CD4-positive, alpha-beta T cell treated with Interleukin-17A for 1 hour (primary cell): Measurements from ENCODE around the gene PLB1.

Experiments used
- DNase-seq: peaks from one replicate; pipeline ENCODE4 v3.0.0-alpha.2; 2020

PLB1 gene

GRCh38 chr2:28566521-28567041 is 70.7 kb downstream of the PLB1 start:
- DNase-seq = peak; percentile 92

DNA sequence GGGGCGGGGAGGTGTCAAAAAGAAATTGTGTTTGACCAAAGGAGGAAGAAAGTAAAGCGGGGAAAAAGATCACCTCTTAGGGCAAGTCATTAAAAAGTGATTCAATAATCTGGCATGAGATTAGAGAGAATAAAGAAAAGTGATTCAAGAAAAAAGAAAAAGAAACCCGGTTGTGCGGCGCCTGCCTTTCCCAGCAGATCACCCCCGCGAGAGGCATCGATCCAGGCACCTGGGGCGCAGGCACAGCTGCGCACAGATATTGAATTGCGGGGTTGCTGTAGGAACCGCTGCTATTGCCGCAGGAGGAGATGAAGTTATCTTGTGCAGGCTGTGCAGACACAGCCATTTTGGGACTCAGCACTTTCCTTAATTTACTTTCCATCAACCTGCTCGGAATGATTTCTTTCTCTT is 71.2 kb downstream of the PLB1 start:
- no peak for DNase-seq

GRCh38 chr2:28568036-28568435 is 72.2 kb downstream of the PLB1 start:
- DNase-seq = no peak

- no peak for DNase-seq
Observed at GRCh38 chr2:28568533-28568932, 72.7 kb downstream of the PLB1 start.

GRCh38 chr2:28570431-28570830 is 74.6 kb downstream of the PLB1 start:
- DNase-seq = no peak

- DNase-seq = no peak
Observed at GRCh38 chr2:28576714-28577113, 80.9 kb downstream of the PLB1 start.

- DNase-seq = no peak
Observed at GRCh38 chr2:28577791-28578680, 82.2 kb downstream of the PLB1 start.

DNA sequence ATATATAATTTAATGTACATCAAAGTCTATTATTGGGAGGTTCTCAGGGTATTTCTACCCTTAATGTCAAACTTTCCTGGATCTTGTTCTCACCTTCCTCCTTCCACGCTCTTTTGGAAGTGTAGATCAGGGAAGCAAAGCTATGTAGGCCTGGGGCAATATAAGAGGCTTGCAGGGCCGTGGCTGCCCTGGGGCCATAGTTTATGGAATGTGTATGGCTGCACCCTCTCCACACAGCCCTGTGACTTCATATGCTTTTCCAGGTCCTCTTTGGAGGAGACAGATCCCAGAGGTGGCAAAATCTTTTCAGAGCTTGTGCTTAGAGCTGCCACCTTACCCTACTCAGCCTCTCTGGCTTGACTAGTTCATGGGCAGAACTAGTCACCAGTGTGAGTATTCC is 82.9 kb downstream of the PLB1 start:
- DNase-seq = no peak

- DNase-seq = no peak
Observed at GRCh38 chr2:28579606-28580005, 83.7 kb downstream of the PLB1 start.

- no peak for DNase-seq
Observed at GRCh38 chr2:28580078-28580477, 84.2 kb downstream of the PLB1 start.

DNA sequence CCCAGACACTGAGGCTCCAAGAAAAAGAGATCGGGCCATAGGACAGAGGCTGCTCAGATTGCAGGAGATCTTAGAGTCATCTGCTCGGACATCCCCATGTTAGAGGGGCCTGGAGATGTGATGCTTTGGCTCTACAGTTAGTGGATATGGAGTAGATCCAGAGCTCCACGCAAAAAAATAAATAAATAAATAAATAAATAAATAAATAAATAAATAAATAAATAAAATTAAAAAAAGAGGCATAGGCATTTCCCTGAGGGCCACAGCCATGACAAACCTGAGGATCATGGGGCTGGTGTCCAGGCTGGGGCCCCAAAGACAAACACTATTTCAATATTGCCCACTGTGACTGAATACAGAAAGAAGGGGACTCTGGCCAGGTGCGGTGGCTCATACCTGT is 85.5 kb downstream of the PLB1 start:
- DNase-seq = no peak

DNA sequence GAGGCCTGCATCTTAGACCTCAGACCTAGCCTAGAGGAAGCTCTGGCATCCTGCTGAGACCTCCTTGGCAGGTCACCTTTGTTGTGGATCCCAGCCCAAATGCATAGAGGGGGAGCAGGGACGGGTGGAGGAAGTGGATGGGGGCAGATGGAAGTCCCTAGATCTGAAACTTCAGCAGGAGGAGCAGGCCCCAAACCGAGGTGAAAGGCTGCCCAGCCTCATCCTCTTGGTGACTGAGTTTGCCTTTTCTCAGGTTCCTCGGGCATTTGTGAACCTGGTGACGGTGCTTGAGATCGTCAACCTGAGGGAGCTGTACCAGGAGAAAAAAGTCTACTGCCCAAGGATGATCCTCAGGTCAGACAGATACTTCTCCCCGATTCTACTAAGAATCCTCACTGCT is 86.3 kb downstream of the PLB1 start:
- no peak for DNase-seq

DNA sequence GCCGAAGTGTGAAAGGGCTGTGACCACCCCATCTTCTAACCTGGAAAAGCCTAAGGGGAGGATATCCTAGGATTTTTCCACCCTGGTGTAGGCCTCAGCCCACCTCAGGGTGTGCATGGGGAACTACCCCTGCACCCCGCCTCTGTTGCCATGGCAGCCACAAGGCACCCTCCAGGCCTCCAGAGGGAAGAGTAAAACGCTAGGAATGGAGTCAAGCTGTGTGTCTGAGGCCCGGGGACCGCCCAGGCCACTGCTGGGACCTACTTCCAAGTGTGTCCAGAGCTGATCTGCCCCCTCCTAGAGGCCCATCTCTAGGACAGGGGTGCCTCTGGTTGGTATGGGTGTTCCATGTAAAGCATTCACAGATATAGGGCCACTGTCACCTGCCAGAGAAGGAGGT is 86.7 kb downstream of the PLB1 start:
- no peak for DNase-seq

- DNase-seq = no peak
Observed at GRCh38 chr2:28583899-28584553, 88.2 kb downstream of the PLB1 start.

- peak; percentile 71 for DNase-seq
Observed at GRCh38 chr2:28586867-28587266, 91.0 kb downstream of the PLB1 start.

GRCh38 chr2:28587526-28588291 is 91.8 kb downstream of the PLB1 start:
- no peak for DNase-seq

- DNase-seq = no peak
Observed at GRCh38 chr2:28588292-28588670, 92.4 kb downstream of the PLB1 start.

- DNase-seq = no peak
Observed at GRCh38 chr2:28589746-28590463, 94.0 kb downstream of the PLB1 start.

GRCh38 chr2:28590496-28591301 is 94.8 kb downstream of the PLB1 start:
- no peak for DNase-seq

GRCh38 chr2:28591711-28592335 is 96.0 kb downstream of the PLB1 start:
- DNase-seq = no peak

GRCh38 chr2:28592481-28592880 is 96.6 kb downstream of the PLB1 start:
- no peak for DNase-seq
